Thymus (tissue), 11 donors: ENCODE measurements around the gene NELFE. TPM values are rescaled to one million over a fixed set of nuclear protein-coding genes. Genes with fewer than 3 reads are reported as not detected.
"Not testable (repeated sequence)": the region's sequence is repeated elsewhere in the genome, so short reads cannot be mapped to it uniquely, and the experiment has no call there.

Source experiments
- DNase-seq, 9 donors: peaks; one replicate each; pipeline ENCODE4 v3.0.0-alpha.2; 2013; ENCODE audit warnings: low spot score in 9 of 9, low read depth in 6 of 9, missing footprints in 1 of 9
- H3K27ac ChIP-seq, 2 donors: one replicate each; pipeline ENCODE4 v1.5.1; 2013; ENCODE audit warnings: control low read depth in 1 of 2, low read depth in 1 of 2, low read length in 1 of 2, mild to moderate bottlenecking in 1 of 2, moderate library complexity in 1 of 2
- H3K27me3 ChIP-seq, 2 donors: one replicate each; pipeline ENCODE4 v1.5.1; 2013; ENCODE audit warnings: low read length in 1 of 2; ENCODE audit not compliant: control insufficient read depth in 2 of 2, insufficient read depth in 1 of 2
- H3K36me3 ChIP-seq, 2 donors: one replicate each; pipeline ENCODE4 v1.5.1; 2013; ENCODE audit warnings: low read length in 1 of 2, mild to moderate bottlenecking in 1 of 2, moderate library complexity in 1 of 2; ENCODE audit not compliant: control insufficient read depth in 2 of 2, insufficient read depth in 2 of 2
- H3K4me1 ChIP-seq, 2 donors: one replicate each; pipeline ENCODE4 v1.5.1; 2013; ENCODE audit warnings: low read length in 2 of 2; ENCODE audit not compliant: control insufficient read depth in 2 of 2, insufficient read depth in 2 of 2
- H3K4me3 ChIP-seq, 2 donors: one replicate each; pipeline ENCODE4 v1.5.1; 2013; ENCODE audit warnings: low read length in 2 of 2, control low read depth in 1 of 2, mild to moderate bottlenecking in 1 of 2
- H3K9me3 ChIP-seq, 2 donors: one replicate each; pipeline ENCODE4 v1.5.1; 2013; ENCODE audit warnings: low read length in 1 of 2, mild to moderate bottlenecking in 1 of 2; ENCODE audit not compliant: control insufficient read depth in 2 of 2, insufficient read depth in 1 of 2
- WGBS: extraction: QIAGEN DNeasy Blood & Tissue Kit; methylation state at CpG from one replicate; pipeline ENCODE4 v1.1.7; 2013; 5-methylcytosine and 5-hydroxymethylcytosine counted together
- polyA plus RNA-seq: library from polyadenylated mRNA; stranded (reverse); fragments of 200-250 nt; gene quantifications from one replicate; pipeline ENCODE4 v1.2.3, GENCODE V29; 2013
- total RNA-seq: library from RNA; stranded (reverse); fragments of 120-200 nt; gene quantifications from one replicate; pipeline ENCODE4 v1.2.4, GENCODE V29; 2013
- donor health status: healthy.

The NELFE gene
- total and polyA plus RNA-seq, 2 donors: 44.5 to 62.9 TPM

GRCh38 chr6:31978831-31979230 is 20.1 kb upstream of the NELFE start:
- Histone ChIP-seq H3K9me3 (no peaks in the 10 kb centered on the region), H3K36me3 (peaks cover 0 to 14% of the 10 kb centered on the region in 2 donors), H3K27ac (no peak overlapping the region), H3K4me3 (no peak overlapping the region), H3K4me1 (peaks cover 0 to 9% of the 10 kb centered on the region in 2 donors), H3K27me3 (no peaks in the 10 kb centered on the region)
- 97% methylated on average over 5 of the region's 5 CpGs for WGBS
- no peak for DNase-seq

GRCh38 chr6:31977816-31978431 is 19.2 kb upstream of the NELFE start:
- Histone ChIP-seq H3K9me3 (no peaks in the 10 kb centered on the region), H3K4me3 (no peak overlapping the region), H3K27ac (no peak overlapping the region), H3K4me1 (peaks cover 2 to 11% of the 10 kb centered on the region in 2 donors), H3K36me3 (peaks cover 0 to 14% of the 10 kb centered on the region in 2 donors), H3K27me3 (no peaks in the 10 kb centered on the region)
- no peak for DNase-seq
- 98% methylated on average over 12 of the region's 12 CpGs for WGBS

- not testable (repeated sequence) for H3K27me3 ChIP-seq, DNase-seq, H3K9me3 ChIP-seq, H3K27ac ChIP-seq, H3K4me3 ChIP-seq
- H3K36me3 ChIP-seq: peaks cover 0 to 14% of the 10 kb centered on the region in 2 donors
- H3K4me1 ChIP-seq: peaks cover 13 to 24% of the 10 kb centered on the region in 2 donors
- WGBS: 98% methylated on average over 29 of the region's 30 CpGs
These were observed 17.3 kb upstream of the NELFE start for GRCh38 chr6:31976065-31976464.

GRCh38 chr6:31972709-31973350 is 14.1 kb upstream of the NELFE start:
- H3K4me3 ChIP-seq: peak overlapping the region; percentile 78 to 99
- 17% methylated on average over 19 of the region's 19 CpGs for WGBS
- H3K27me3 ChIP-seq: no peaks in the 10 kb centered on the region
- H3K4me1 ChIP-seq: peaks cover 18 to 24% of the 10 kb centered on the region in 2 donors
- DNase-seq: no peak
- H3K27ac ChIP-seq: peak overlapping the region; percentile 99
- peaks cover 27% of the 10 kb centered on the region in 2 donors for H3K36me3 ChIP-seq
- peaks cover 1 to 3% of the 10 kb centered on the region in 2 donors for H3K9me3 ChIP-seq

- Histone ChIP-seq H3K27me3 (no peaks in the 10 kb centered on the region), H3K36me3 (peaks cover 34% of the 10 kb centered on the region in 2 donors), H3K9me3 (peaks cover 1 to 3% of the 10 kb centered on the region in 2 donors), H3K4me3 (peak within 1 kb of the TSS; percentile 78 to 99), H3K27ac (peak within 1 kb of the TSS; percentile 99), H3K4me1 (peaks cover 18 to 24% of the 10 kb centered on the region in 2 donors)
- DNase-seq: peak; percentile 95 to 99 (median 96)
- under 1% methylated on average over 62 of the region's 62 CpGs for WGBS
These were observed 13.4 kb upstream of the NELFE start, which contains the start of gene DXO for GRCh38 chr6:31971993-31972708. Gene DXO (minus strand): TSS chr6:31972138. CDS start chr6:31971675, 463 bp downstream.

- Histone ChIP-seq H3K27me3 (no peaks in the 10 kb centered on the region), H3K36me3 (peaks cover 41% of the 10 kb centered on the region in 2 donors), H3K9me3 (peaks cover 1 to 3% of the 10 kb centered on the region in 2 donors), H3K27ac (peak overlapping the region; percentile 99), H3K4me1 (peaks cover 18 to 24% of the 10 kb centered on the region in 2 donors), H3K4me3 (peak overlapping the region; percentile 78 to 99)
- DNase-seq: no peak
- 31% methylated on average over 29 of the region's 29 CpGs for WGBS
These were observed 12.7 kb upstream of the NELFE start for GRCh38 chr6:31971279-31971992.

GRCh38 chr6:31970604-31971271 is 12.0 kb upstream of the NELFE start:
- peaks cover 18 to 24% of the 10 kb centered on the region in 2 donors for H3K4me1 ChIP-seq

More at GRCh38 chr6:31970604-31971271, 12.0 kb upstream of the NELFE start:
- no peak for DNase-seq
- peak overlapping the region; percentile 78 to 99 for H3K4me3 ChIP-seq
- WGBS: 94% methylated on average over 18 of the region's 18 CpGs
- no peaks in the 10 kb centered on the region for H3K27me3 ChIP-seq
- H3K36me3 ChIP-seq: peaks cover 47 to 48% of the 10 kb centered on the region in 2 donors
- peak overlapping the region; percentile 99 for H3K27ac ChIP-seq
- H3K9me3 ChIP-seq: peaks cover 1 to 3% of the 10 kb centered on the region in 2 donors
